A549 (cell line): ENCODE results near the gene ANKRD6. TPM values are rescaled to one million over a fixed set of nuclear protein-coding genes. Genes with fewer than 3 reads are reported as not detected.

Experiments
- ATAC-seq, 2 experiments: fragments of 200-7000 bp in 1 of 2; fragments of >200 bp in 1 of 2; cut with Nextera tagmentation in 1 of 2; cut with Tn5 transposase in 1 of 2; 3 replicates each; pipeline versions ENCODE4 v1.8.0 to v1.9.1; 2018 to 2020; ENCODE audit warnings: mild to moderate bottlenecking in 1 of 2, moderate library complexity in 1 of 2
- CTCF ChIA-PET: fragments of 300-600 bp; sonication (Branson Sonifier 250); formaldehyde crosslinking; extraction: SDS; loops from one replicate; lab custom pipeline; 2021; ENCODE audit warnings: antibody characterized with exemption, inconsistent platforms; lab: Yijun Ruan, JAX
- POLR2A ChIA-PET: fragments of 350-600 bp; formaldehyde crosslinking; extraction: SDS; loops from one replicate; lab custom pipeline; 2021; ENCODE audit warnings: antibody characterized with exemption, inconsistent platforms; lab: Yijun Ruan, JAX
- DNase-seq, 2 experiments: peaks; one replicate each; pipeline versions ENCODE4 v3.0.0 to v3.0.0-alpha.2; 2011 to 2016; ENCODE audit warnings: low read depth in 1 of 2, low spot score in 1 of 2
- FAIRE-seq: peaks from 2 replicates; lab custom pipeline; 2011; peaks lifted over from hg19 to GRCh38; lab: Jason Lieb, UNC
- H3K27ac ChIP-seq, 2 experiments: fragments of >200 bp; sonication (Bioruptor Twin); formaldehyde crosslinking; 3 replicates each; pipeline ENCODE4 v1.5.1; 2016 to 2017
- H3K4me1 ChIP-seq: fragments of >200 bp; sonication (Bioruptor Twin); formaldehyde crosslinking; 3 replicates; pipeline ENCODE4 v1.6.1; 2016
- H3K4me2 ChIP-seq: fragments of >200 bp; sonication (Bioruptor Twin); formaldehyde crosslinking; 3 replicates; pipeline ENCODE4 v1.6.1; 2016
- H3K4me3 ChIP-seq: fragments of >200 bp; sonication (Bioruptor Twin); formaldehyde crosslinking; 3 replicates; pipeline ENCODE4 v1.5.1; 2016
- H3K9me3 ChIP-seq: fragments of >200 bp; sonication (Bioruptor Twin); formaldehyde crosslinking; 3 replicates; pipeline ENCODE4 v1.6.1; 2016
- BCL3 ChIP-seq: fragments of >200 bp; sonication (Bioruptor Twin); formaldehyde crosslinking; IDR thresholded peaks from 3 replicates; pipeline ENCODE4 v1.6.1; 2016
- CBX8 ChIP-seq: fragments of 200-600 bp; sonication (generic); IDR thresholded peaks from 2 replicates; pipeline ENCODE4 v1.6.1; 2016
- CTCF ChIP-seq: fragments of >200 bp; sonication (Bioruptor Twin); formaldehyde crosslinking; IDR thresholded peaks from 3 replicates; pipeline ENCODE4 v1.5.1; 2016
- ELK1 ChIP-seq: fragments of 150-350 bp; IDR thresholded peaks from 2 replicates; pipeline ENCODE4 v1.6.1; 2014; ENCODE audit warnings: low read depth, mild to moderate bottlenecking, low read length
- EP300 ChIP-seq, 2 experiments: fragments of >200 bp; sonication (Bioruptor Twin); formaldehyde crosslinking; IDR thresholded peaks; 2 replicates in 1 of 2; 3 replicates in 1 of 2; pipeline ENCODE4 v1.6.1; 2016 to 2017
- ESRRA ChIP-seq: fragments of 150-350 bp; IDR thresholded peaks from 2 replicates; pipeline ENCODE4 v1.6.1; 2014; ENCODE audit warnings: mild to moderate bottlenecking, low read length, borderline replicate concordance
- FOSL2 ChIP-seq, 2 experiments: fragments of 450-650 bp in 1 of 2; fragments of >200 bp in 1 of 2; sonication (Bioruptor Twin) in 1 of 2; formaldehyde crosslinking; IDR thresholded peaks; 2 replicates each; pipeline versions ENCODE4 v1.5.0 to v1.6.1; 2016 to 2020; ENCODE audit warnings: mild to moderate bottlenecking in 1 of 2, moderate library complexity in 1 of 2
- FOXS1 ChIP-seq: fragments of 250-450 bp; sonication (Bioruptor Pico); IDR thresholded peaks from 2 replicates; pipeline ENCODE4 v1.5.0; 2020; ENCODE audit warnings: mild to moderate bottlenecking, moderate library complexity
- HDAC2 ChIP-seq: fragments of 200-600 bp; sonication (generic); IDR thresholded peaks from 2 replicates; pipeline ENCODE4 v1.6.1; 2016
- HOXB13 ChIP-seq: fragments of 250-450 bp; sonication (Bioruptor Pico); IDR thresholded peaks from 2 replicates; pipeline ENCODE4 v1.5.0; 2020; ENCODE audit warnings: low read depth, mild to moderate bottlenecking, moderate library complexity
- KDM1A ChIP-seq: fragments of 200-600 bp; sonication (generic); IDR thresholded peaks from 2 replicates; pipeline ENCODE4 v1.6.1; 2016; ENCODE audit warnings: low read depth, mild to moderate bottlenecking
- MAFK ChIP-seq: fragments of 450-650 bp; IDR thresholded peaks from 2 replicates; pipeline ENCODE4 v1.6.1; 2014; ENCODE audit not compliant: partially characterized antibody
- MAX ChIP-seq: IDR thresholded peaks from 2 replicates; pipeline ENCODE4 v1.6.1; 2012
- NFE2L2 ChIP-seq: fragments of 150-350 bp; conservative IDR thresholded peaks from 2 replicates; pipeline ENCODE4 v1.6.1; 2014; ENCODE audit warnings: low read length
- NPAS2 ChIP-seq: fragments of 250-450 bp; sonication (Bioruptor Pico); IDR thresholded peaks from 2 replicates; pipeline ENCODE4 v1.8.0; 2022; ENCODE audit warnings: mild to moderate bottlenecking, moderate library complexity, borderline replicate concordance
- NR3C1 ChIP-seq: fragments of >200 bp; sonication (Bioruptor Twin); formaldehyde crosslinking; IDR thresholded peaks from 3 replicates; pipeline ENCODE4 v1.6.1; 2017
- PHF8 ChIP-seq: fragments of 200-600 bp; sonication (generic); IDR thresholded peaks from 2 replicates; pipeline ENCODE4 v1.6.1; 2016; ENCODE audit warnings: low read depth, mild to moderate bottlenecking, antibody characterized with exemption, moderate library complexity, borderline replicate concordance
- POLR2A ChIP-seq: IDR thresholded peaks from 2 replicates; pipeline ENCODE4 v1.6.1; 2012; ENCODE audit warnings: mild to moderate bottlenecking, low read length
- RARB ChIP-seq: fragments of 250-450 bp; sonication (Bioruptor Pico); IDR thresholded peaks from 2 replicates; pipeline ENCODE4 v1.8.0; 2021; ENCODE audit warnings: mild to moderate bottlenecking, moderate library complexity
- RNF2 ChIP-seq: fragments of 200-600 bp; sonication (generic); IDR thresholded peaks from 2 replicates; pipeline ENCODE4 v1.6.1; 2016; ENCODE audit warnings: low read depth, mild to moderate bottlenecking, antibody characterized with exemption, moderate library complexity, borderline replicate concordance
- TP53 ChIP-seq: fragments of 250-450 bp; sonication (Bioruptor Pico); IDR thresholded peaks from 2 replicates; pipeline ENCODE4 v1.5.0; 2021; ENCODE audit warnings: mild to moderate bottlenecking, moderate library complexity
- USF2 ChIP-seq: fragments of 450-650 bp; IDR thresholded peaks from 2 replicates; pipeline ENCODE4 v1.6.1; 2014; ENCODE audit warnings: antibody characterized with exemption
- ZNF302 ChIP-seq: fragments of 250-450 bp; sonication (Bioruptor Pico); IDR thresholded peaks from 2 replicates; pipeline ENCODE4 v1.9.0; 2021; ENCODE audit warnings: inconsistent platforms, mild to moderate bottlenecking, moderate library complexity
- ZSCAN20 ChIP-seq: fragments of 250-450 bp; sonication (Bioruptor Pico); IDR thresholded peaks from 2 replicates; pipeline ENCODE4 v1.8.0; 2022; ENCODE audit warnings: mild to moderate bottlenecking, moderate library complexity
- WGBS: methylation state at CpG from one replicate; pipeline ENCODE4 v1.1.6; 2017; ENCODE audit errors: missing lambda C conversion rate; 5-methylcytosine and 5-hydroxymethylcytosine counted together
- polyA plus RNA-seq, 4 experiments: library from polyadenylated mRNA; depleted of rRNA in 3 of 4; stranded (reverse); fragments of >200 nt; fragmentation: RNase III in 1 of 4; extraction: RNeasy Plus Mini Kit Qiagen cat#74134 plus additional on column Dnase treatment in 1 of 4; gene quantifications; 2 replicates in 3 of 4; 3 replicates in 1 of 4; pipeline ENCODE4 v1.2.3, GENCODE V29; 2011 to 2017

ANKRD6 gene
- polyA plus RNA-seq, 2 of the 4 experiments (the other 2 are of a cell fraction): 2.2 to 3.6 TPM

- ChIA-PET CTCF (interaction anchor here (0.5 kb wide), 1 partner anchor 741 kb away, joined by 3 read pairs; no protein-coding TSS in a partner anchor), POLR2A (no interaction called here)
- Histone ChIP-seq H3K4me1 (no peaks in the 10 kb centered on the region), H3K9me3 (no peaks in the 10 kb centered on the region), H3K27ac (no peak overlapping the region), H3K4me3 (no peak overlapping the region), H3K4me2 (no peak overlapping the region)
- FAIRE-seq: no peak
- 25% methylated on average over 3 of the region's 3 CpGs for WGBS
- no peak for TF ChIP-seq NPAS2
- no peak for TF ChIP-seq HDAC2
- TF ChIP-seq HOXB13: no peak
- TF ChIP-seq FOXS1 (CRISPR knock-in tag): no peak
- TF ChIP-seq ESRRA: no peak
- no peak for TF ChIP-seq RNF2
- no peak for TF ChIP-seq ZNF302 (CRISPR knock-in tag)
- TF ChIP-seq POLR2A: no peak
- TF ChIP-seq MAFK: no peak
- TF ChIP-seq MAX: no peak
- DNase-seq: no peak
- ATAC-seq: no peak
Measured at GRCh38 chr6:89501222-89501621, 68.3 kb downstream of the ANKRD6 start.

- WGBS: 40% methylated on average over 2 of the region's 2 CpGs
- no peak for ATAC-seq
- no peak for TF ChIP-seq EP300 (IDR thresholded peaks at IDR 0.05)
- no peak for TF ChIP-seq ZNF302 (CRISPR knock-in tag)
- TF ChIP-seq CTCF: no peak
- no peak for TF ChIP-seq NR3C1
- TF ChIP-seq CBX8: no peak
- no peak for TF ChIP-seq HOXB13
- TF ChIP-seq RARB (CRISPR knock-in tag): no peak
- no peak for TF ChIP-seq NFE2L2
- no peak for TF ChIP-seq ELK1
- TF ChIP-seq PHF8: no peak
- TF ChIP-seq FOSL2 (IDR thresholded peaks at IDR 0.05): no peak
- TF ChIP-seq FOSL2 (CRISPR knock-in tag; IDR thresholded peaks at IDR 0.05): no peak
- no peak for TF ChIP-seq USF2
- TF ChIP-seq TP53 (CRISPR knock-in tag): no peak
Measured at GRCh38 chr6:89501753-89502152, 68.8 kb downstream of the ANKRD6 start.

GRCh38 chr6:89503641-89504040 lies 70.7 kb downstream of the ANKRD6 start:
- no peak overlapping the region for H3K4me3 ChIP-seq
- DNase-seq: no peak
- H3K4me1 ChIP-seq: no peaks in the 10 kb centered on the region
- no peaks in the 10 kb centered on the region for H3K9me3 ChIP-seq
- H3K4me2 ChIP-seq: no peak overlapping the region
- no peak for FAIRE-seq
- TF ChIP-seq BCL3: no peak
- no peak for TF ChIP-seq ZSCAN20
- no peak for TF ChIP-seq NFE2L2
- TF ChIP-seq KDM1A: no peak
- TF ChIP-seq MAFK: no peak
- 86% methylated on average over 2 of the region's 2 CpGs for WGBS
- POLR2A ChIA-PET: no interaction called here
- no peak for ATAC-seq
- H3K27ac ChIP-seq: no peak overlapping the region
- CTCF ChIA-PET: no interaction called here

More at GRCh38 chr6:89501753-89502152, 68.8 kb downstream of the ANKRD6 start:
- ChIA-PET CTCF (no interaction called here), POLR2A (no interaction called here)
- DNase-seq (no peak), FAIRE-seq (no peak)
- Histone ChIP-seq H3K4me3 (no peak overlapping the region), H3K27ac (no peak overlapping the region), H3K4me2 (no peak overlapping the region), H3K9me3 (no peaks in the 10 kb centered on the region), H3K4me1 (no peaks in the 10 kb centered on the region)
